Measurements from ENCODE around the gene RTRAF.

The RTRAF gene

GRCh38 chr14:51993285-51993920 is 4.1 kb downstream of the RTRAF start:
- DNase-seq (ENCODE audit: low read depth): no peak

GRCh38 chr14:51996148-51996746 is 6.9 kb downstream of the RTRAF start:
- no peak for DNase-seq (ENCODE audit: low read depth)

DNA sequence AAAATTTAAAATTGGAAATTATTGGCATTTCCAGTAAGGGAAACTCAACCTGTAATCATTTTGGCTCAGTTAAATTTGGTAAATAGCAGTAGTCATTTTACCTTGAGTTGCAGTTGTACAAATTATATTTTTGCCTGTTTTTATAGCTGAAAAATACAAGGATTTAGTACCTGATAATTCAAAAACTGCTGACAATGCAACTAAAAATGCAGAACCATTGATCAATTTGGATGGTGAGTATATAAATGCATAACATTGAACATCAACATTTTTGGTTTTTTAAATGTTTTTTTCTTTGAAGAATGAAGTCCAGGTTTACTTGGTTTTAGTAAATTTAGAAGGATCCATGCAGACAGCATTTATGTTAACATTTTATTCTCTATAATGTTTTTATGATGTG is 9.0 kb downstream of the RTRAF start:
- DNase-seq (ENCODE audit: low read depth): no peak

DNA sequence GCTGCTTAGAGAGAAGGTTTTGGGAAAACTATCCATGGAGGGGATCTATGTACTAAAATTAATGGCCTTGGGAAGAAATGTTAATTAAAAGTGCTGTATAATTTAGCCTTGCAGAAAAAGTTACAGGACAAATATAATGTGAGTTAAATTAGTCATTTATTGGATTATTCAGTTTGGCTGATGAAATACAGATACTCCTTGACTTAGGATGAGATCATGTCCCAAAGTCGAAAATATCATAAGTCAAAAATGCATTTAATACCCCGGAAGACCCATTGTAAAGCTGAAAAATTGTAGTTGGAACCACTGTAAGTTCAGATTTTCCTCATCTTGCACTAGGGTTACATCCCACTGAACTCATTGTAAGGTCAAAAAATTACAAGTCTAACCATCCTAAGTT is 9.7 kb downstream of the RTRAF start:
- DNase-seq (ENCODE audit: low read depth): no peak

DNA sequence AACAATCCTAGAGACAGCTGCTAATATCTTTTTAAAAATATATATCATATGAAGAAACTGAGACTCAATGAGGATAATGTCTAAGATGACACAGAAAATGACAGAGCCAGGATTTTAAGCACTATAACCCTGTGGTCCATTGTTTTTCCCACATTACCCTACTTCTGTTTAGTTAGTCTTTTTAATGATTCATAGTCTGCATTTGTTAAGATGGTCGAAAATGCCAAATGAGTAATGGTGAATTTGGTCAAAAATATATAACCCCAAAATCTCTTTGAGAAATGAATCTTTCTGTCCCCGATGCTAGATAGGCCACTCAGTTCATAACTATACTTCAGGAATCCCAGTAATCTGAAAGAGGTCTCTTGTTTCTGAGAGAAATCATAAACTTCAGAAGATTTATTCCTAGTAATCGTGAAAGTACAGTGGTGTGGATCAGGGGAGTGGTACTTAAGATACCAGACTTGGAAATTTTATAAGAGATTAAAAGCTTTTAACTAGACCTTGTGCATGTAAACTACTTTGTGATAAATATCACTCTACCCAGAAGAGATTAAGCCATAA is 10.8 kb downstream of the RTRAF start:
- no peak for DNase-seq (ENCODE audit: low read depth)

DNA sequence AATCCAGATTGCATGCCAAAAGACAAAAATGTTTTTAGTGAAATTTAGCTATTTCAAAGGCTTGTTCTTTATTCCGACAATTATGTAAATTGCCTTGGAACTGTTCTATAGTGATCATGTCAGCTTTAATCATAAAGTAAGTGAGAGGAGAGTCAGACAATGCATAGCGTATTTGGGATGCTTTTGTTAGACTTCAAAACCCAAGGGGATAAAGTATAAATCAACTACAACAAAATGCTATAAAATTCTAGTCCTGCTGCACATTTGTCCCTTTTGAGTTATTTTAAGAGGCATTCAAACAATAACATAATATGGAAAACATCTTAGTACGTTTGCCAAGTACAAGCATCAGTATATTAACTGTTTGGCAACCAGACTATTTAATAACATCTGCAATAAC is 11.3 kb downstream of the RTRAF start:
- no peak for DNase-seq (ENCODE audit: low read depth)

- DNase-seq (ENCODE audit: low read depth): no peak
These were observed 13.2 kb downstream of the RTRAF start for GRCh38 chr14:52002542-52002941.

- DNase-seq (ENCODE audit: low read depth): no peak
These were observed 14.0 kb downstream of the RTRAF start for GRCh38 chr14:52003324-52003723.

DNA sequence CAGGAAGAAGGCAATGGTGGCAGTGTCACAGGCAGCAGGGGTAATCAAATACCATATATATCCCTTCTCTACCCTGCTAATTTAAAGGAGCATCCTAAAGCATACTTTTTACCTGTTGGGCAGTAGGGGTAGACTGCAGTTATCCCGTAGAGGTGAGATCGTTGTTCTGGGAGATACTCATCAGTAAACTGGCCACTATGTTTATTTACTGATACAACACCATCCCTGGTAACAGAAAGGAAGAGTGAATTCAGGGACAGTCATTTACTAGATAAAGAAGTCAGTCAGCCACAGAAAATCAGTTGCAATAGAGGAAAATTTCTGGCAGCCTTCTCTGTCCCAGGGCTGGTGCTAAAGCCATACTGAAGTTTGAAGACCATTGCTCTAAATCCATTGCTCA is 16.3 kb downstream of the RTRAF start:
- DNase-seq (ENCODE audit: low read depth): no peak

DNA sequence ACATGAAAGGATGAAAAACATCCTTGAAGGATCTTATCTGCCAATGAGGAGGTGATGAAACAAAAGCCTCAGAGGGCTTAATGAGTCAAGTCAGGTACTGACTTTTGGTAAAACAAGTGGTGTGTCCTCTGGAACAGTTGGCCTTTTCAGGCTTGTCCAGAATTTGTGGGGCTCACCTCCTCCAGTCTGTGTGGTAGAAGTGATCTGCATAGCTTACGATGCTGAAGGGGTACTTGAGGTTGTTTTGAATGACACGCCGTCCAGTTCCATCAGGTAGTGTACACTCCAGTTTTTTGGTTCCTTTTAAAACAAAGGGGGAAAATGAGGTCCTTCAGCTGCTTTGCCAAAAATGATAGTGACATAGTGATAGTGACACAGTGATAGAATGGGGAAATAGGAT is 17.0 kb downstream of the RTRAF start:
- DNase-seq (ENCODE audit: low read depth): no peak

DNA sequence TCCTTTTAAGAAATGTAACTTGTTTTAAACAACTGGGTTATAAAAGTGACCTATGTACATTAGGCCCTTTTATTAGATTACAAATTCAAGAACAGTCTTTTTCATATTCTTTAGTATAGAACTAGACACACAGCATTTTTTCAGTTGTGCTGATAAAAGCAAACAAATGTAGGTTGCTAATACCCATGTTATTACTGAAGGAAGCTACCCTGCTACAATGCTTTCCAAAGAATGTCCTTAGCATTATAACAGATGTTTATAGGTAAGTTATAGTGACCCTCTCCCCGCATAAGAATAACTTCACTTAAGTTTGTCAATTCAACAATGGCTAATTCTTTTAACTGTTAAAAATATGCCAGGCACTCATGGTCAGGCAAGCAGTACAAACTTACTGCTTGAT is 17.9 kb downstream of the RTRAF start:
- DNase-seq (ENCODE audit: low read depth): no peak

DNA sequence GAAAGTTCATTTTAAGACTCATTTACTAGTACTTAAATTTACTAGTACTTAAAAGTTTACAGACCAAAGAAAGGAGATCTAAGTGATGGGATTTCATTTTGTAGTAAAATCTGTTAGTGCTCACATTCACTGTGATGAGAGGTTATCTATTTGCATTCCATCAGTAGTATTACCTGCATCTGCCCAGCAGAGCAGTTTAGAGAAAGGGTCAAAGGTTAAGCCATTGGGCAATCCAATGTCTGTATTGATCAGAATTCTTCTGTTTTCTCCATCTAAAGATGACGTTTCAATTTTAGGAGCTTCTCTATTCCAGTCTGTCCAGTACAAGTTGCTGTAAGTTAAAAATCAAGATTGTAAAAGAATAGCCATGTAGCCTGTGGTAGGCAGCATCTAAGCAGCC is 18.3 kb downstream of the RTRAF start:
- DNase-seq (ENCODE audit: low read depth): no peak

DNA sequence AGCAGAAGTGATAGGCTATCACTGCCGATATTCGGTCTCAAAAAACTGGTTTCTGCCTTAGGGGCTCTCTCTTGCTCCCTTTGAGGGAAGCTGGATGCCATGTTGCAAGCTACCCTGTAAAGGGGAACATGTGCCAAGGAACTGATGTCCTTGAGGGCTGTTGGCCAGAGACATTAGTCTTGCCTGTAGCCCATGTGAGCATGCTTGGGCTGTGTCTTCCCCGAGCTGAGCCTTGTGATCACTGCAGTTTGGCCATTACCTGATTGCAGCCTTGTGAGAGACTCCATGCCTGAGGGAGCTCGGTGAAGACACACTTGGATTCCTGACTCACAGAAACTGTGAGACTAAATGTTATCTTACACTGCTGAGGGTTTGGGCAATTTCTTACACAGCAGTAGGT is 18.8 kb downstream of the RTRAF start:
- DNase-seq (ENCODE audit: low read depth): no peak

GRCh38 chr14:52010173-52010693 is 20.9 kb downstream of the RTRAF start:
- DNase-seq (ENCODE audit: low read depth): no peak

GRCh38 chr14:52011523-52011922 is 22.2 kb downstream of the RTRAF start:
- no peak for DNase-seq (ENCODE audit: low read depth)

- DNase-seq (ENCODE audit: low read depth): no peak
These were observed 23.3 kb downstream of the RTRAF start for GRCh38 chr14:52012635-52013034.

GRCh38 chr14:52013984-52014600 is 24.7 kb downstream of the RTRAF start:
- DNase-seq (ENCODE audit: low read depth): no peak

GRCh38 chr14:52014601-52015267 is 25.4 kb downstream of the RTRAF start:
- no peak for DNase-seq (ENCODE audit: low read depth)

DNA sequence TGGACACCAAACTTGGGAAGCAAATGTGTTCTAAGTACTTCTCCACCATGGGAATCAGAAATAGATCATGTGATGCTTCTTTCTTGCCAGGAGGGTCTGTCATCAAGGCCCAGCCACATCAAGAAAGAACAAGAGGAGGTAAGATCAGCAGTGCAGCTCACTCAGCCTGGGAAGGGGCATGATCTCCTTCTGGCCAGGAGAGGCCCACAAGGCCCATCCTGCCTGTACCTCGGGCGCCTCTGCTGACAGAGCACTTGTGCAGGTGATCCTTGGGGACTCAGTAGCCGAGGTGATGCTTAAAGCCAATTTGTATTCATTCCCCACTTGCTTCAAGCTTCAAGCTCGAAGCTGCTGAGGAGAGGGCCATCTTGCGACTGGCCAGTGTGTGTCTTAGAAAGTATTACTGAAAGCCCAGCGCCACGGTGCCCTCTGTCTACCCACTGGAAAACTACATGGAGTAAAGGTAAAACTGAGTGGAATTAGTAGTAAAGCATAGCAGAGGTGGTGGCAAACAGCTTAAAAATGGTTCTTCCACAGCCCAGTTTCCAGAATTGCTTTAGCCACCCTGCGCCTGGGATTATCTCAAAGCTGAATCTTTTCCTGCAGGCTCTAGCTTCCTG is 26.2 kb downstream of the RTRAF start:
- DNase-seq (ENCODE audit: low read depth): no peak

DNA sequence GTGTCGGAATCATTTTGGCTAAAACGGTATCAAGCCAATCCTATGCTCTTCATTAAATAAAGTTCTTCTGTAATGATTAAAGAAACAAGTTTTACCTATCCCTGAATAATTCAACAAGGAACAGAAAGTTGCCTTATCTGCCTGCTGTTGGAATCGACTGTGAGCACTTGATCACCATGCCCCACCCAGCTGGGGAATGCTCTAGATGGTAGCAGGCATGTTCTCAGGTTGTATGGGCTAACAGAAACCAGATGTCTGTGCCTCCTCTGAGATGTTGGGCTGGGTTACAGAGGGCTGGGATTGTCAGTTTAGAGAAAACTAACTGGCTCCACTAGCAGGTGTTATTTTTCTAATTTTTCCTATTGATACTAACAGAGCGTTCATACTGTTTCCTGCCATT is 28.9 kb downstream of the RTRAF start:
- no peak for DNase-seq (ENCODE audit: low read depth)

- DNase-seq (ENCODE audit: low read depth): no peak
These were observed 29.6 kb downstream of the RTRAF start for GRCh38 chr14:52018970-52019369.

- DNase-seq (ENCODE audit: low read depth): no peak
These were observed 30.9 kb downstream of the RTRAF start for GRCh38 chr14:52020161-52020714.
